Gastroesophageal sphincter (tissue), 3 donors: Measurements from ENCODE around the gene ABHD14A.

Experiments
- EP300 ChIP-seq: sonication (generic); formaldehyde crosslinking; IDR thresholded peaks from one replicate; pipeline ENCODE4 v1.6.1; 2017; ENCODE audit warnings: antibody characterized with exemption, mild to moderate bottlenecking
- POLR2A ChIP-seq, 2 donors: fragments of 450-650 bp; IDR thresholded peaks; one replicate each; pipeline ENCODE4 v1.6.1; 2017; ENCODE audit warnings: antibody characterized with exemption in 2 of 2, mild to moderate bottlenecking in 2 of 2, moderate library complexity in 1 of 2
- TF ChIP-seq, protein P1 (sequence below), 4 experiments: fragments of 200-600 bp in 2 of 4; fragments of 450-650 bp in 2 of 4; sonication (generic) in 1 of 4; IDR thresholded peaks; one replicate each; pipeline ENCODE4 v1.5.1; 2017 to 2019; ENCODE audit warnings: antibody characterized with exemption in 4 of 4, mild to moderate bottlenecking in 2 of 4, moderate library complexity in 2 of 4

- TF ChIP-seq POLR2A (IDR thresholded peaks at IDR 0.05) (no peak), EP300 (no peak)
- TF ChIP-seq, protein P1, sequence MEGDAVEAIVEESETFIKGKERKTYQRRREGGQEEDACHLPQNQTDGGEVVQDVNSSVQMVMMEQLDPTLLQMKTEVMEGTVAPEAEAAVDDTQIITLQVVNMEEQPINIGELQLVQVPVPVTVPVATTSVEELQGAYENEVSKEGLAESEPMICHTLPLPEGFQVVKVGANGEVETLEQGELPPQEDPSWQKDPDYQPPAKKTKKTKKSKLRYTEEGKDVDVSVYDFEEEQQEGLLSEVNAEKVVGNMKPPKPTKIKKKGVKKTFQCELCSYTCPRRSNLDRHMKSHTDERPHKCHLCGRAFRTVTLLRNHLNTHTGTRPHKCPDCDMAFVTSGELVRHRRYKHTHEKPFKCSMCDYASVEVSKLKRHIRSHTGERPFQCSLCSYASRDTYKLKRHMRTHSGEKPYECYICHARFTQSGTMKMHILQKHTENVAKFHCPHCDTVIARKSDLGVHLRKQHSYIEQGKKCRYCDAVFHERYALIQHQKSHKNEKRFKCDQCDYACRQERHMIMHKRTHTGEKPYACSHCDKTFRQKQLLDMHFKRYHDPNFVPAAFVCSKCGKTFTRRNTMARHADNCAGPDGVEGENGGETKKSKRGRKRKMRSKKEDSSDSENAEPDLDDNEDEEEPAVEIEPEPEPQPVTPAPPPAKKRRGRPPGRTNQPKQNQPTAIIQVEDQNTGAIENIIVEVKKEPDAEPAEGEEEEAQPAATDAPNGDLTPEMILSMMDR (IDR thresholded peaks at IDR 0.05) = no peak
Observed at GRCh38 chr3:51994530-51994929, 19.7 kb downstream of the ABHD14A start.
